PFSK-1 (cell line): Measurements from ENCODE around the gene MAPKAPK2.

ENCODE experiments used
- FOXP2 ChIP-seq: optimal IDR thresholded peaks from 2 replicates; pipeline ENCODE3; 2011; ENCODE audit warnings: borderline replicate concordance, control low read depth, inconsistent platforms; ENCODE audit not compliant: insufficient read depth; ENCODE audit errors: extremely low read length, extremely low read depth
- POLR2AphosphoS5 ChIP-seq: IDR thresholded peaks from 2 replicates; pipeline ENCODE4 v1.6.1; 2012; ENCODE audit warnings: low read depth, mild to moderate bottlenecking, control low read depth, low read length, moderate library complexity
- SIN3A ChIP-seq: IDR thresholded peaks from 2 replicates; pipeline ENCODE4 v1.6.1; 2012; ENCODE audit warnings: mild to moderate bottlenecking, low read length, moderate library complexity, borderline replicate concordance; ENCODE audit not compliant: insufficient read depth
- TAF1 ChIP-seq: IDR thresholded peaks from 2 replicates; pipeline ENCODE4 v1.6.1; 2012; ENCODE audit warnings: low read length, control low read depth, borderline replicate concordance; ENCODE audit not compliant: insufficient read depth
- TF ChIP-seq, protein P1 (sequence below), 2 experiments: IDR thresholded peaks; 2 replicates each; pipeline versions ENCODE4 v1.6.1 to v1.8.0; 2011 to 2012; ENCODE audit warnings: low read depth in 2 of 2, low read length in 2 of 2, control low read depth in 1 of 2, inconsistent platforms in 1 of 2, mild to moderate bottlenecking in 1 of 2, moderate library complexity in 1 of 2; ENCODE audit not compliant: insufficient read depth in 1 of 2

The MAPKAPK2 gene

DNA sequence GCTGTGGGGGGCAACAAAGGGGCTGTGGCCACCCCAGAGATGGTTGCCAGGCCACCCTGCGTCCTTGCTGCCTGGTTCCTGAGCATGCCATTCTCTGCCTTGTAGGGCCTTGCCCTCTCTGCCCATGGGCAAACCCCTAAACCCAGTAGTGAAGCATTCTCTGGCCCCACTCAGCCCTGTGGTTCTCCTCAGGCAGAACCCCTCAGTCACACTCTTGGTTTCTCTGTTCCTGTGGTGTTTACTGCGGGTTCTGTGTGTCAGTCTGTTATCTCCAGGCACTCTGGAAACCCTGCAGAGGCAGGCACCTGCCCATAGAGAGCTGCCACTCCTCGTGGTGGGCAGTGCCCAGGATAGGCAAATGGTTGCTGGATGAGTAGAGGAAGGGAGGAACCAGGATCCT is 44.8 kb downstream of the MAPKAPK2 start:
- TF ChIP-seq, protein P1, sequence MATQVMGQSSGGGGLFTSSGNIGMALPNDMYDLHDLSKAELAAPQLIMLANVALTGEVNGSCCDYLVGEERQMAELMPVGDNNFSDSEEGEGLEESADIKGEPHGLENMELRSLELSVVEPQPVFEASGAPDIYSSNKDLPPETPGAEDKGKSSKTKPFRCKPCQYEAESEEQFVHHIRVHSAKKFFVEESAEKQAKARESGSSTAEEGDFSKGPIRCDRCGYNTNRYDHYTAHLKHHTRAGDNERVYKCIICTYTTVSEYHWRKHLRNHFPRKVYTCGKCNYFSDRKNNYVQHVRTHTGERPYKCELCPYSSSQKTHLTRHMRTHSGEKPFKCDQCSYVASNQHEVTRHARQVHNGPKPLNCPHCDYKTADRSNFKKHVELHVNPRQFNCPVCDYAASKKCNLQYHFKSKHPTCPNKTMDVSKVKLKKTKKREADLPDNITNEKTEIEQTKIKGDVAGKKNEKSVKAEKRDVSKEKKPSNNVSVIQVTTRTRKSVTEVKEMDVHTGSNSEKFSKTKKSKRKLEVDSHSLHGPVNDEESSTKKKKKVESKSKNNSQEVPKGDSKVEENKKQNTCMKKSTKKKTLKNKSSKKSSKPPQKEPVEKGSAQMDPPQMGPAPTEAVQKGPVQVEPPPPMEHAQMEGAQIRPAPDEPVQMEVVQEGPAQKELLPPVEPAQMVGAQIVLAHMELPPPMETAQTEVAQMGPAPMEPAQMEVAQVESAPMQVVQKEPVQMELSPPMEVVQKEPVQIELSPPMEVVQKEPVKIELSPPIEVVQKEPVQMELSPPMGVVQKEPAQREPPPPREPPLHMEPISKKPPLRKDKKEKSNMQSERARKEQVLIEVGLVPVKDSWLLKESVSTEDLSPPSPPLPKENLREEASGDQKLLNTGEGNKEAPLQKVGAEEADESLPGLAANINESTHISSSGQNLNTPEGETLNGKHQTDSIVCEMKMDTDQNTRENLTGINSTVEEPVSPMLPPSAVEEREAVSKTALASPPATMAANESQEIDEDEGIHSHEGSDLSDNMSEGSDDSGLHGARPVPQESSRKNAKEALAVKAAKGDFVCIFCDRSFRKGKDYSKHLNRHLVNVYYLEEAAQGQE (IDR thresholded peaks at IDR 0.05; ENCODE audit: insufficient read depth in 1 of 2, low read depth in 2 of 2, low read length in 2 of 2), result no peak

DNA sequence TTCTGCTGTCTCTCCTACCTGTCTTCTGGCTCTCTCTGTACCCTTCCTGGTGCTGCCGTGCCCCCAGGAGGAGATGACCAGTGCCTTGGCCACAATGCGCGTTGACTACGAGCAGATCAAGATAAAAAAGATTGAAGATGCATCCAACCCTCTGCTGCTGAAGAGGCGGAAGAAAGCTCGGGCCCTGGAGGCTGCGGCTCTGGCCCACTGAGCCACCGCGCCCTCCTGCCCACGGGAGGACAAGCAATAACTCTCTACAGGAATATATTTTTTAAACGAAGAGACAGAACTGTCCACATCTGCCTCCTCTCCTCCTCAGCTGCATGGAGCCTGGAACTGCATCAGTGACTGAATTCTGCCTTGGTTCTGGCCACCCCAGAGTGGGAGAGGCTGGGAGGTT is 47.8 kb downstream of the MAPKAPK2 start:
- TF ChIP-seq, protein P1 (IDR thresholded peaks at IDR 0.05; ENCODE audit: insufficient read depth in 1 of 2, low read depth in 2 of 2, low read length in 2 of 2), result no peak
- TF ChIP-seq SIN3A (no peak), TAF1 (no peak), FOXP2 (no peak), POLR2AphosphoS5 (no peak)

DNA sequence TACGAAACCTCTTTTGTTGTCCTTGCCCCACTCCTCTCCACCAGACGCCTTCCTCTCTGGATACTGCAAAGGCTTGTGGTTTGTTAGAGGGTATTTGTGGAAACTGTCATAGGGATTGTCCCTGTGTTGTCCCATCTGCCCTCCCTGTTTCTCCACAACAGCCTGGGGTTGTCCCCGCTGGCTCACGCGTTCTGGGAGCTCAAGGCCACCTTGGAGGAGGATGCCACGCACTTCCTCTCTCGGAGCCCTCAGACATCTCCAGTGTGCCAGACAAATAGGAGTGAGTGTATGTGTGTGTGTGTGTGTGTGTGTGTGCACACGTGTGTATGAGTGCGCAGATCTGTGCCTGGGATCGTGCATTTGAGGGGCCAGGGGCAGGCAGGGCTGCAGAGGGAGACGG is 48.3 kb downstream of the MAPKAPK2 start:
- no peak for TF ChIP-seq SIN3A
- TF ChIP-seq POLR2AphosphoS5, result no peak
- TF ChIP-seq, protein P1 (IDR thresholded peaks at IDR 0.05; ENCODE audit: insufficient read depth in 1 of 2, low read depth in 2 of 2, low read length in 2 of 2), result no peak
- TF ChIP-seq TAF1, result no peak
- TF ChIP-seq FOXP2, result no peak

DNA sequence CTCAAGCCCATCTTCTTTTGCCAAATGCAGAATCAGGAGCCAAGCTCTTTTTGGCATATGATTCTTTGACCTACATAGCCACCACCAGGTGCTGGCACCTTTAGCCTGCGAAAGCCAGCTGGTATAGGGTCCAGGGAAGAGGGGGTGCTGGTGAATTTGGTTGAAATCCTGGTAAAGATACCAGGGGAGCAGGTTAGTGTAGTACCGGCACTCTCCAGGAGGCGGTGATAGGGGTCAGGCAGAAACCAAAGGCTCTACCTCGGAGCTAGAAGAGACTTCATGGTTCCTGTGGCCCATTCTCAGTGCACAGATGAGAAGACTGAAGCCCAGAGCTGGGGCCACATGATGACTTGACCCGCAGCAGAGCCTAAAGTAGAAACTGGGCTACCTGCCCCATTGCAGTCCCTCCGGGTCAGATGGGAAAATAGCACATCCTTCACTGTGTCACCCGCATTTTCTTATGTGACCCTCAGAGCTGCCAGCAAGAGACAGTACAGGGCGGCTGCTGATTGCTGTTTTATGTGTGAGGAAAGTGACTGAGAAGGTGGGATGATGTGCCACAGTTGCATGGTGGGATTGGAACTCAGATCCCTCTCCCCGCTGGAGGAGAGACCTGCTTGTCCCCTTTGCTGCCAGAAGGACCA is 49.9 kb downstream of the MAPKAPK2 start:
- no peak for TF ChIP-seq POLR2AphosphoS5
- no peak for TF ChIP-seq FOXP2
- TF ChIP-seq, protein P1 (IDR thresholded peaks at IDR 0.05; ENCODE audit: insufficient read depth in 1 of 2, low read depth in 2 of 2, low read length in 2 of 2), result no peak
- TF ChIP-seq TAF1, result no peak
- no peak for TF ChIP-seq SIN3A

DNA sequence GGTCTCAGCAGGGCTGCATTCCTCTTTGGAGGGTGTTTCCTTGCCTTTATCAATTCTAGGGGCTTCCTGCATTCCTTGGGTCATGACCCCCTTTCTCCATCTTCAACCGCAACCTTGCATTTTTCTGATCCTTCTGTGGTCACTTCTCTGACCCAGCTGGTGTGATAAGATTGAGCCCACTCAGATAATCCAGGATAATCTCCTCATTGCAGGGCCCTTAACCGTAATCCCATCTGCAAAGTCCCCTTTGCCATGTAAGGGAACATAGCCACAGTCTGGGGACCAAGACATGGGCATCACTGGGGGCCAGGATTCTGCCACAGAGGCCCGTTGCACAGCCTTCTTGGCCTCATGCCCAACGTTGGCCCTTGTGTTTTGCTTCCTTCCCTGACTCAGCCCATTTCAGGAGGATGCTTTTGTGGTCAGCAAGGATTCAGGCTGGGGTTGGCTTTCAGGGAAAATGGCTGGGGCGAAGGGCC is 50.9 kb downstream of the MAPKAPK2 start:
- no peak for TF ChIP-seq FOXP2
- TF ChIP-seq, protein P1 (IDR thresholded peaks at IDR 0.05; ENCODE audit: insufficient read depth in 1 of 2, low read depth in 2 of 2, low read length in 2 of 2), result no peak
- no peak for TF ChIP-seq SIN3A
- TF ChIP-seq TAF1, result no peak
- no peak for TF ChIP-seq POLR2AphosphoS5
